Nasal cavity respiratory epithelium epithelial cell of viscerocranial mucosa (primary cell): ENCODE data around the gene CLTRN. TPM values are rescaled to one million over a fixed set of nuclear protein-coding genes. Genes with fewer than 3 reads are reported as not detected.

ENCODE experiments used
- total RNA-seq: library from RNA; depleted of rRNA; stranded (reverse); fragments of >200 nt; gene quantifications from 2 replicates; pipeline ENCODE4 v1.2.3, GENCODE V29; 2014

The CLTRN gene
- total RNA-seq: 1.00 and 1.0 TPM in 2 replicates

GRCh38 chrX:15664487-15665444, at the start of gene CLTRN:
Gene CLTRN (minus strand): TSS chrX:15664805. CDS start chrX:15664775, 30 bp downstream.

GRCh38 chrX:15600745-15601144, 63.9 kb downstream of the CLTRN start, which contains the start of gene ACE2:
Gene ACE2 (minus strand): TSS chrX:15600960. CDS start chrX:15600911, 49 bp downstream.

Other genes with a start within 250 kb of the CLTRN start
- gene PIR, start 171.5 kb downstream of the CLTRN start, total RNA-seq: 22.9 and 23.6 TPM in 2 replicates
- gene BMX, start 164.0 kb downstream of the CLTRN start, total RNA-seq: not detected in 2 replicates
- gene ACE2, start 63.8 kb downstream of the CLTRN start, total RNA-seq: 0.34 and 1.5 TPM in 2 replicates
- 5.6 and 6.8 TPM in 2 replicates for gene CA5B, start 73.5 kb upstream of the CLTRN start, total RNA-seq
- gene ZRSR2, start 125.7 kb upstream of the CLTRN start, total RNA-seq: 4.4 and 8.7 TPM in 2 replicates
- 13.0 and 18.1 TPM in 2 replicates for gene AP1S2, start 190.0 kb upstream of the CLTRN start, total RNA-seq